ENCODE measurements around the gene HRAS.

DNA sequence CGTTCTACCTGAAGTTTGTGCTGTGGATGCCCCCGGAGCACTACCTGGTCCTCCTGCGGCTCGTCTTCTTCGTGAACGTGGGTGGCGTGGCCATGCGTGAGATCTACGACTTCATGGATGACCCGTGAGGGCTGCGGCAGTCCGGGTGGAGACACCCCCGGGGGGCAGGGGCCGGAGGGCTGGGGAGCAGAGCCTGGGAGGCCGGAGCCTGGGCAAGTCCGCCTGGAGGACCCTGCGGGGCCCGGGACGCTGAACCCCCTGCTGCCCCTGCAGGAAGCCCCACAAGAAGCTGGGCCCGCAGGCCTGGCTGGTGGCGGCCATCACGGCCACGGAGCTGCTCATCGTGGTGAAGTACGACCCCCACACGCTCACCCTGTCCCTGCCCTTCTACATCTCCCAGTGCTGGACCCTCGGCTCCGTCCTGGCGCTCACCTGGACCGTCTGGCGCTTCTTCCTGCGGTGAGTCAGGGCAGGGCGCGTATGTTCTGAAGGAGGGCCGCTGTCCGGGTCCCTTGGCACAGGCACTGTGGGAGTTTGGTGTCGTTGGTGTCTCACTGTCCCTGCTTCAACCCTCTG lies 45.7 kb downstream of the HRAS start:
- no peak for TF ChIP-seq CTCF (IDR thresholded peaks at IDR 0.05; ENCODE audit: low read depth, low read length, missing input control)
- TF ChIP-seq SP1 (IDR thresholded peaks at IDR 0.05) = no peak
- no peak for TF ChIP-seq RXRA (IDR thresholded peaks at IDR 0.05)
- TF ChIP-seq, protein P1, sequence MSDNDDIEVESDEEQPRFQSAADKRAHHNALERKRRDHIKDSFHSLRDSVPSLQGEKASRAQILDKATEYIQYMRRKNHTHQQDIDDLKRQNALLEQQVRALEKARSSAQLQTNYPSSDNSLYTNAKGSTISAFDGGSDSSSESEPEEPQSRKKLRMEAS (IDR thresholded peaks at IDR 0.05) = no peak
- TF ChIP-seq FOXA2 (IDR thresholded peaks at IDR 0.05) = no peak

All from liver (tissue), 3 donors.